Mesothelial cell of epicardium (in vitro differentiated cells): ENCODE measurements around the gene ACTN4. TPM values are rescaled to one million over a fixed set of nuclear protein-coding genes. Genes with fewer than 3 reads are reported as not detected.
A peak's percentile ranks its signal among the peaks of the same experiment; 100 is the strongest.

ENCODE experiments used
- DNase-seq, 2 experiments: peaks; one replicate each; pipeline ENCODE4 v3.0.0; 2021; ENCODE audit warnings: low spot score in 2 of 2; ENCODE audit not compliant: unreplicated experiment in 2 of 2
- H3K27ac Mint-ChIP-seq: 2 replicates; pipeline ENCODE4 v1.8.0; 2021; ENCODE audit warnings: mixed read lengths
- H3K27me3 Mint-ChIP-seq: 2 replicates; pipeline ENCODE4 v1.8.0; 2021; ENCODE audit warnings: low read depth, mixed read lengths
- H3K36me3 Mint-ChIP-seq: 2 replicates; pipeline ENCODE4 v1.8.0; 2021; ENCODE audit warnings: mixed read lengths
- H3K4me1 Mint-ChIP-seq: 2 replicates; pipeline ENCODE4 v1.8.0; 2021; ENCODE audit warnings: mixed read lengths
- H3K4me3 Mint-ChIP-seq: 2 replicates; pipeline ENCODE4 v1.8.0; 2021; ENCODE audit warnings: mild to moderate bottlenecking, moderate library complexity, mixed read lengths
- H3K9me3 Mint-ChIP-seq: 2 replicates; pipeline ENCODE4 v1.8.0; 2021; ENCODE audit warnings: mixed read lengths
- CTCF ChIP-seq: fragments of 200-600 bp; sonication (generic); IDR thresholded peaks from one replicate; pipeline ENCODE4 v1.5.0; 2021; ENCODE audit warnings: antibody characterized with exemption; ENCODE audit not compliant: unreplicated experiment
- total RNA-seq: library from RNA; stranded (reverse); gene quantifications from 3 replicates; pipeline ENCODE4 v1.2.1, GENCODE V29; 2021

The ACTN4 gene
- total RNA-seq, 1 donor from 2014 or later: 452 TPM

GRCh38 chr19:38703509-38703908 is 56.1 kb downstream of the ACTN4 start:
- no peak overlapping the region for H3K27ac Mint-ChIP-seq
- H3K4me3 Mint-ChIP-seq: no peak overlapping the region
- H3K4me1 Mint-ChIP-seq: peaks cover 8% of the 10 kb centered on the region
- no peak for TF ChIP-seq CTCF
- no peaks in the 10 kb centered on the region for H3K27me3 Mint-ChIP-seq
- peaks cover 32% of the 10 kb centered on the region for H3K36me3 Mint-ChIP-seq
- no peaks in the 10 kb centered on the region for H3K9me3 Mint-ChIP-seq
- DNase-seq: no peak

GRCh38 chr19:38704488-38705026 is 57.1 kb downstream of the ACTN4 start:
- H3K4me1 Mint-ChIP-seq: no peaks in the 10 kb centered on the region
- no peak for TF ChIP-seq CTCF
- no peaks in the 10 kb centered on the region for H3K9me3 Mint-ChIP-seq
- H3K27me3 Mint-ChIP-seq: no peaks in the 10 kb centered on the region
- DNase-seq: no peak
- no peak overlapping the region for H3K4me3 Mint-ChIP-seq
- H3K27ac Mint-ChIP-seq: no peak overlapping the region
- peaks cover 33% of the 10 kb centered on the region for H3K36me3 Mint-ChIP-seq

- H3K27ac Mint-ChIP-seq: peak overlapping the region; percentile 30
Measured at GRCh38 chr19:38705197-38706019, 58.0 kb downstream of the ACTN4 start.

GRCh38 chr19:38706792-38707511 is 59.5 kb downstream of the ACTN4 start:
- no peak for TF ChIP-seq CTCF
- no peak for DNase-seq
- Mint-ChIP-seq H3K27ac (peak overlapping the region; percentile 24), H3K4me3 (no peak overlapping the region), H3K27me3 (no peaks in the 10 kb centered on the region), H3K9me3 (no peaks in the 10 kb centered on the region), H3K4me1 (no peaks in the 10 kb centered on the region), H3K36me3 (peaks cover 35% of the 10 kb centered on the region)

More at GRCh38 chr19:38705197-38706019, 58.0 kb downstream of the ACTN4 start:
- no peak for TF ChIP-seq CTCF
- no peak for DNase-seq
- no peaks in the 10 kb centered on the region for H3K4me1 Mint-ChIP-seq
- H3K27me3 Mint-ChIP-seq: no peaks in the 10 kb centered on the region
- H3K36me3 Mint-ChIP-seq: peaks cover 33% of the 10 kb centered on the region
- no peaks in the 10 kb centered on the region for H3K9me3 Mint-ChIP-seq
- H3K4me3 Mint-ChIP-seq: no peak overlapping the region

GRCh38 chr19:38707512-38708114 is 60.2 kb downstream of the ACTN4 start:
- Mint-ChIP-seq H3K27ac (no peak overlapping the region), H3K9me3 (no peaks in the 10 kb centered on the region), H3K36me3 (peaks cover 35% of the 10 kb centered on the region), H3K27me3 (no peaks in the 10 kb centered on the region), H3K4me3 (no peak overlapping the region), H3K4me1 (no peaks in the 10 kb centered on the region)
- DNase-seq: no peak
- TF ChIP-seq CTCF: no peak
